22Rv1 (cell line): ENCODE results near the gene NHLH2.

Source experiments
- CTCF ChIP-seq: fragments of 450-650 bp; IDR thresholded peaks from 2 replicates; pipeline ENCODE4 v1.5.1; 2017; ENCODE audit warnings: mild to moderate bottlenecking
- ZFX ChIP-seq: fragments of 450-650 bp; IDR thresholded peaks from 2 replicates; pipeline ENCODE4 v1.6.1; 2017; ENCODE audit warnings: antibody characterized with exemption, borderline replicate concordance

GRCh38 chr1:115877511-115877910 is 36.6 kb upstream of the NHLH2 start:
- TF ChIP-seq CTCF (no peak), ZFX (no peak)
